ENCODE data around the gene GNGT1.

DNA sequence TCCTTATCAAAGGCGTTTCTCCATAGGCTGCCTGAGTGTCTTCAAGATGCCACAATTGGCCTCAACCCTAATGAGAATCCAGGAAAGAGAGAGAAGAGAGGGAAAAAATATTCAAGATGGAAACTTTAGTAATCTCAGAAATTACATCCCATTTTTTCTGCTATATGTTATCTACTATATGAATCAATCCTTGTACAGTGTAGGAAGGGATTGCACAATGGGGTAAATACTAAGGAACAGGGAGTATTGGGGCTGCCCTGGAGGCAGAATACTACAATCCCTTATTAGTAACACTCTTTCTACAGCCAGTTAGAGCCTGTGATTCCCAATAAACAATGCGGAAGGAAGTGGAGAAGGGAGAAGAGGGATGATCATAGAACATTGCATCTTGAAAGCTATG, 43.7 kb upstream of the GNGT1 start:
- TF ChIP-seq, protein P1, sequence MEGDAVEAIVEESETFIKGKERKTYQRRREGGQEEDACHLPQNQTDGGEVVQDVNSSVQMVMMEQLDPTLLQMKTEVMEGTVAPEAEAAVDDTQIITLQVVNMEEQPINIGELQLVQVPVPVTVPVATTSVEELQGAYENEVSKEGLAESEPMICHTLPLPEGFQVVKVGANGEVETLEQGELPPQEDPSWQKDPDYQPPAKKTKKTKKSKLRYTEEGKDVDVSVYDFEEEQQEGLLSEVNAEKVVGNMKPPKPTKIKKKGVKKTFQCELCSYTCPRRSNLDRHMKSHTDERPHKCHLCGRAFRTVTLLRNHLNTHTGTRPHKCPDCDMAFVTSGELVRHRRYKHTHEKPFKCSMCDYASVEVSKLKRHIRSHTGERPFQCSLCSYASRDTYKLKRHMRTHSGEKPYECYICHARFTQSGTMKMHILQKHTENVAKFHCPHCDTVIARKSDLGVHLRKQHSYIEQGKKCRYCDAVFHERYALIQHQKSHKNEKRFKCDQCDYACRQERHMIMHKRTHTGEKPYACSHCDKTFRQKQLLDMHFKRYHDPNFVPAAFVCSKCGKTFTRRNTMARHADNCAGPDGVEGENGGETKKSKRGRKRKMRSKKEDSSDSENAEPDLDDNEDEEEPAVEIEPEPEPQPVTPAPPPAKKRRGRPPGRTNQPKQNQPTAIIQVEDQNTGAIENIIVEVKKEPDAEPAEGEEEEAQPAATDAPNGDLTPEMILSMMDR (IDR thresholded peaks at IDR 0.05), result no peak
- no peak for TF ChIP-seq POLR2A (IDR thresholded peaks at IDR 0.05)

All from adrenal gland (tissue), 5 donors.